GM12878 (cell line): Measurements from ENCODE around the gene CKS1B. TPM values are rescaled to one million over a fixed set of nuclear protein-coding genes. Genes with fewer than 3 reads are reported as not detected.

Source experiments
- BACH1 ChIP-seq: fragments of 450-650 bp; IDR thresholded peaks from 2 replicates; pipeline ENCODE4 v1.6.1; 2017; ENCODE audit warnings: mild to moderate bottlenecking, borderline replicate concordance
- BCLAF1 ChIP-seq: fragments of 450-650 bp; IDR thresholded peaks from 2 replicates; pipeline ENCODE4 v1.6.1; 2017; ENCODE audit warnings: antibody characterized with exemption, mild to moderate bottlenecking, moderate library complexity
- BHLHE40 ChIP-seq, 2 experiments: fragments of 450-650 bp in 1 of 2; IDR thresholded peaks; 2 replicates each; pipeline ENCODE4 v1.6.1; 2011 to 2017; ENCODE audit warnings: low read depth in 2 of 2, borderline replicate concordance in 1 of 2, improper control_type of control experiment in 1 of 2, low read length in 1 of 2, mild to moderate bottlenecking in 1 of 2
- CUX1 ChIP-seq: IDR thresholded peaks from 2 replicates; pipeline ENCODE4 v1.6.1; 2012; ENCODE audit warnings: improper control_type of control experiment, low read depth, low read length; ENCODE audit not compliant: insufficient replicate concordance
- ELK1 ChIP-seq: IDR thresholded peaks from 2 replicates; pipeline ENCODE4 v1.6.1; 2012; ENCODE audit warnings: low read depth, low read length, improper control_type of control experiment
- ESRRA ChIP-seq: IDR thresholded peaks from 2 replicates; pipeline ENCODE4 v1.6.1; 2012; ENCODE audit warnings: mild to moderate bottlenecking, low read length, improper control_type of control experiment
- HDAC6 ChIP-seq: fragments of 200-600 bp; sonication (generic); IDR thresholded peaks from one replicate; pipeline ENCODE4 v1.8.0; 2017; ENCODE audit warnings: antibody characterized with exemption; ENCODE audit not compliant: unreplicated experiment
- IRF5 ChIP-seq: fragments of 450-650 bp; IDR thresholded peaks from 2 replicates; pipeline ENCODE4 v1.6.1; 2017; ENCODE audit warnings: borderline replicate concordance
- JUND ChIP-seq: IDR thresholded peaks from 2 replicates; pipeline ENCODE4 v1.6.1; 2012; ENCODE audit warnings: low read depth, mild to moderate bottlenecking, low read length, improper control_type of control experiment, moderate library complexity
- NFYB ChIP-seq: IDR thresholded peaks from 2 replicates; pipeline ENCODE4 v1.6.1; 2011; ENCODE audit warnings: low read depth, mild to moderate bottlenecking, low read length, improper control_type of control experiment, moderate library complexity; ENCODE audit not compliant: insufficient read depth
- NR2C1 ChIP-seq: fragments of 450-650 bp; IDR thresholded peaks from 2 replicates; pipeline ENCODE4 v1.6.1; 2017; ENCODE audit warnings: antibody characterized with exemption, mild to moderate bottlenecking, moderate library complexity
- POLR2AphosphoS2 ChIP-seq: IDR thresholded peaks from 2 replicates; pipeline ENCODE4 v1.6.1; 2011; ENCODE audit warnings: low read depth, mild to moderate bottlenecking, low read length, improper control_type of control experiment, moderate library complexity
- RUNX3 ChIP-seq: IDR thresholded peaks from 2 replicates; pipeline ENCODE4 v1.6.1; 2012; ENCODE audit warnings: low read length, inconsistent platforms
- STAT3 ChIP-seq: IDR thresholded peaks from 2 replicates; pipeline ENCODE4 v1.6.1; 2011; ENCODE audit warnings: low read depth, low read length, improper control_type of control experiment
- SUZ12 ChIP-seq: fragments of 200-600 bp; sonication (generic); IDR thresholded peaks from one replicate; pipeline ENCODE4 v1.6.1; 2018; ENCODE audit warnings: antibody characterized with exemption, mild to moderate bottlenecking; ENCODE audit not compliant: unreplicated experiment
- USF1 ChIP-seq: IDR thresholded peaks from 2 replicates; pipeline ENCODE4 v1.6.1; 2011; ENCODE audit warnings: borderline replicate concordance, low read depth, mild to moderate bottlenecking, moderate library complexity, mixed read lengths, low read length; ENCODE audit not compliant: insufficient read depth; ENCODE audit errors: extremely low read length
- YY1 ChIP-seq: IDR thresholded peaks from 2 replicates; pipeline ENCODE4 v1.6.1; 2011; ENCODE audit warnings: low read depth, mild to moderate bottlenecking, low read length
- polyA plus RNA-seq, 11 experiments: library from polyadenylated mRNA; depleted of rRNA in 4 of 11; unstranded in 6 of 11; stranded (reverse) in 5 of 11; fragments of >200 nt; fragmentation: Nextera tagmentation in 4 of 11; fragmentation: Illumina TruSeq in 1 of 11; extraction: Ambion mirVana in 4 of 11; extraction: Trizol in 1 of 11; gene quantifications; 1 replicate in 1 of 11; 2 replicates in 10 of 11; pipeline versions ENCODE4 v1.2.1 to v1.2.3, GENCODE V29; 2011 to 2016; ENCODE audit warnings: inconsistent platforms in 2 of 11, missing spikeins in 2 of 11, low read depth in 1 of 11
- total RNA-seq, 4 experiments: library from RNA; depleted of rRNA in 3 of 4; stranded (reverse); fragments of >200 nt in 3 of 4; fragmentation: Illumina TruSeq in 1 of 4; extraction: Trizol in 1 of 4; gene quantifications; 2 replicates each; pipeline versions ENCODE4 v1.2.1 to v1.2.3, GENCODE V29; 2013 to 2021

The CKS1B gene
- total and polyA plus RNA-seq, 10 of the 15 experiments (the other 5 are each of a cell fraction or from before 2014, with no cell fraction given) = 125 to 608 (median 364) TPM

- TF ChIP-seq NR2C1 (peak; percentile 50), ESRRA (0 out of 2 replicates have a peak, but pooled peaks have one; percentile 55), CUX1 (no peak), IRF5 (no peak), STAT3 (0 out of 2 replicates have a peak, but pooled peaks have one; percentile 57), SUZ12 (no peak), JUND (no peak), RUNX3 (no peak), BHLHE40 (IDR thresholded peaks at IDR 0.05; ENCODE audit: borderline replicate concordance in 1 of 2, low read depth in 2 of 2, low read length in 1 of 2) (peak; percentile 63 to 80), NFYB (no peak), HDAC6 (no peak), USF1 (no peak), BCLAF1 (no peak), ELK1 (no peak), YY1 (peak; percentile 86), POLR2AphosphoS2 (no peak), BACH1 (peak; percentile 81)
Measured at GRCh38 chr1:155000726-155001424, 26.4 kb downstream of the CKS1B start (continued).
